ENCODE results near the gene CTU1. TPM values are rescaled to one million over a fixed set of nuclear protein-coding genes. Genes with fewer than 3 reads are reported as not detected.

The CTU1 gene
- total and polyA plus RNA-seq, 2 donors (not counting 1 experiment from before 2014, with no cell fraction given) = 8.1 to 8.4 TPM

- no peak for DNase-seq
- intact Hi-C loops (cut with micrococcal nuclease) = no loop called here
- Histone ChIP-seq H2AFZ (ENCODE audit: insufficient read depth, low read depth, low read length, poor library complexity, severe bottlenecking) (no peak overlapping the region), H3K9me3 (ENCODE audit: control extremely low read depth in 1 of 3, control insufficient read depth in 2 of 3, insufficient read depth in 1 of 3, low read length in 2 of 3) (no peaks in the 10 kb centered on the region), H3K27me3 (replicated peaks in 1 of 4; ENCODE audit: control extremely low read depth in 1 of 4, control insufficient read depth in 3 of 4, insufficient read depth in 4 of 4, low read length in 3 of 4) (no peaks in the 10 kb centered on the region), H3K79me2 (ENCODE audit: control insufficient read depth, insufficient read depth, low read length) (no peaks in the 10 kb centered on the region), H3K4me1 (ENCODE audit: control insufficient read depth in 2 of 2, insufficient read depth in 2 of 2, low read length in 2 of 2) (no peaks in the 10 kb centered on the region), H3K9ac (ENCODE audit: low read length) (no peak overlapping the region), H3K4me2 (replicated peaks; ENCODE audit: low read depth, low read length, poor library complexity, severe bottlenecking) (no peak overlapping the region), H3K4me3 (ENCODE audit: control extremely low read depth in 1 of 5, extremely low read depth in 1 of 5, insufficient read depth in 1 of 5, low read depth in 2 of 5, low read length in 4 of 5) (no peak overlapping the region), H3K36me3 (replicated peaks in 1 of 2; ENCODE audit: control extremely low read depth in 1 of 2, control insufficient read depth in 1 of 2, extremely low read depth in 1 of 2, insufficient read depth in 2 of 2, low read length in 1 of 2) (no peaks in the 10 kb centered on the region), H3K27ac (ENCODE audit: low read length in 2 of 2) (no peak overlapping the region), H4K20me1 (ENCODE audit: control insufficient read depth, insufficient read depth, low read length, poor library complexity, severe bottlenecking) (no peaks in the 10 kb centered on the region)
- H3K27ac Mint-ChIP-seq = no peak overlapping the region
- ATAC-seq (ENCODE audit: low read depth) = no peak
- ChIA-PET CTCF (no interaction called here), POLR2A (no interaction called here)
- peaks cover 16% of the 10 kb centered on the region for H3K27me3 Mint-ChIP-seq
- TF ChIP-seq CTCF (IDR thresholded peaks at IDR 0.05) = no peak
- no peak for TF ChIP-seq EZH2 (IDR thresholded peaks at IDR 0.05; ENCODE audit: borderline replicate concordance, insufficient read depth, low read depth, low read length, poor library complexity, severe bottlenecking)
- H3K9me3 Mint-ChIP-seq (ENCODE audit: insufficient read depth) = no peaks in the 10 kb centered on the region
- no peak overlapping the region for H3K4me3 Mint-ChIP-seq
- H3K4me1 Mint-ChIP-seq = no peaks in the 10 kb centered on the region
- 93% methylated on average over 27 of the region's 27 CpGs for WGBS (ENCODE audit: insufficient coverage)
These were observed 28.6 kb downstream of the CTU1 start for GRCh38 chr19:51079481-51080110.

- no peaks in the 10 kb centered on the region for H3K27me3 ChIP-seq (replicated peaks in 1 of 4; ENCODE audit: control extremely low read depth in 1 of 4, control insufficient read depth in 3 of 4, insufficient read depth in 4 of 4, low read length in 3 of 4)
- no peak for TF ChIP-seq EZH2 (IDR thresholded peaks at IDR 0.05; ENCODE audit: borderline replicate concordance, insufficient read depth, low read depth, low read length, poor library complexity, severe bottlenecking)
- no peak for TF ChIP-seq CTCF (IDR thresholded peaks at IDR 0.05)
- H2AFZ ChIP-seq (ENCODE audit: insufficient read depth, low read depth, low read length, poor library complexity, severe bottlenecking) = no peak overlapping the region
- peaks cover 5% of the 10 kb centered on the region for H3K9me3 Mint-ChIP-seq (ENCODE audit: insufficient read depth)
- peaks cover 22% of the 10 kb centered on the region for H3K27me3 Mint-ChIP-seq
- no peak for DNase-seq
- H4K20me1 ChIP-seq (ENCODE audit: control insufficient read depth, insufficient read depth, low read length, poor library complexity, severe bottlenecking) = no peaks in the 10 kb centered on the region
- no peak overlapping the region for H3K9ac ChIP-seq (ENCODE audit: low read length)
- ChIA-PET POLR2A (no interaction called here), CTCF (no interaction called here)
- no peak overlapping the region for H3K27ac Mint-ChIP-seq
- peaks cover 0 to 3% (median 0%) of the 10 kb centered on the region in 3 donors for H3K9me3 ChIP-seq (ENCODE audit: control extremely low read depth in 1 of 3, control insufficient read depth in 2 of 3, insufficient read depth in 1 of 3, low read length in 2 of 3)
- H3K79me2 ChIP-seq (ENCODE audit: control insufficient read depth, insufficient read depth, low read length) = no peaks in the 10 kb centered on the region
- 94% methylated on average over 6 of the region's 6 CpGs for WGBS (ENCODE audit: insufficient coverage)
- H3K4me3 ChIP-seq (ENCODE audit: control extremely low read depth in 1 of 5, extremely low read depth in 1 of 5, insufficient read depth in 1 of 5, low read depth in 2 of 5, low read length in 4 of 5) = no peak overlapping the region
- no peak overlapping the region for H3K4me2 ChIP-seq (replicated peaks; ENCODE audit: low read depth, low read length, poor library complexity, severe bottlenecking)
- H3K4me1 ChIP-seq (ENCODE audit: control insufficient read depth in 2 of 2, insufficient read depth in 2 of 2, low read length in 2 of 2) = no peaks in the 10 kb centered on the region
- H3K4me3 Mint-ChIP-seq = no peak overlapping the region
- H3K27ac ChIP-seq (ENCODE audit: low read length in 2 of 2) = no peak overlapping the region
- no peak for ATAC-seq (ENCODE audit: low read depth)
- no peaks in the 10 kb centered on the region for H3K4me1 Mint-ChIP-seq
- H3K36me3 ChIP-seq (replicated peaks in 1 of 2; ENCODE audit: control extremely low read depth in 1 of 2, control insufficient read depth in 1 of 2, extremely low read depth in 1 of 2, insufficient read depth in 2 of 2, low read length in 1 of 2) = no peaks in the 10 kb centered on the region
- intact Hi-C loops (cut with micrococcal nuclease) = no loop called here
These were observed 29.5 kb downstream of the CTU1 start for GRCh38 chr19:51078731-51079130.

Data from B cell (primary cell).